GM23338 (cell line): ENCODE results near the gene TEX101. TPM values are rescaled to one million over a fixed set of nuclear protein-coding genes. Genes with fewer than 3 reads are reported as not detected.

Source experiments
- ATAC-seq: fragments of 200-7000 bp; cut with Tn5 transposase; 3 replicates; pipeline ENCODE4 v1.9.1; 2020
- DNase-seq: peaks from one replicate; pipeline ENCODE4 v3.0.0-alpha.2; 2015; ENCODE audit warnings: low spot score
- H2AFZ ChIP-seq: fragments of 200-600 bp; sonication (generic); 2 replicates; pipeline ENCODE4 v1.8.0; 2016; ENCODE audit warnings: antibody characterized with exemption, mild to moderate bottlenecking, moderate library complexity
- H3F3A ChIP-seq: fragments of 200-600 bp; sonication (generic); replicated peaks from 2 replicates; pipeline ENCODE4 v1.8.0; 2017; ENCODE audit warnings: antibody characterized with exemption, mixed run types, low read depth
- H3K27ac ChIP-seq: fragments of 200-600 bp; sonication (generic); 2 replicates; pipeline ENCODE4 v1.6.1; 2016; ENCODE audit warnings: low read depth
- H3K27me3 ChIP-seq: fragments of 200-600 bp; sonication (generic); 2 replicates; pipeline ENCODE4 v1.8.0; 2016; ENCODE audit warnings: mild to moderate bottlenecking, mixed run types, moderate library complexity; ENCODE audit not compliant: insufficient read depth
- H3K36me3 ChIP-seq: fragments of 200-600 bp; sonication (generic); 2 replicates; pipeline ENCODE4 v1.8.0; 2016; ENCODE audit warnings: mild to moderate bottlenecking; ENCODE audit not compliant: insufficient read depth
- H3K4me1 ChIP-seq: fragments of 200-600 bp; sonication (generic); 2 replicates; pipeline ENCODE4 v1.8.0; 2016; ENCODE audit warnings: mild to moderate bottlenecking, moderate library complexity; ENCODE audit not compliant: insufficient read depth
- H3K4me2 ChIP-seq: fragments of 200-600 bp; sonication (generic); 2 replicates; pipeline ENCODE4 v1.7.1; 2017; ENCODE audit warnings: mixed run types
- H3K4me3 ChIP-seq: fragments of 200-600 bp; sonication (generic); 2 replicates; pipeline ENCODE4 v1.6.1; 2016; ENCODE audit warnings: mixed run types
- H3K79me2 ChIP-seq: fragments of 200-600 bp; sonication (generic); replicated peaks from 2 replicates; pipeline ENCODE4 v1.8.0; 2017; ENCODE audit warnings: mild to moderate bottlenecking; ENCODE audit not compliant: insufficient read depth
- H3K9me2 ChIP-seq: fragments of 200-600 bp; sonication (generic); 2 replicates; pipeline ENCODE4 v1.8.0; 2017; ENCODE audit not compliant: insufficient read depth
- H4K20me1 ChIP-seq: fragments of 200-600 bp; sonication (generic); replicated peaks from 2 replicates; pipeline ENCODE4 v1.8.0; 2017; ENCODE audit warnings: mild to moderate bottlenecking; ENCODE audit not compliant: insufficient read depth
- H3K27ac Mint-ChIP-seq: 2 replicates; pipeline ENCODE4 v1.8.0; 2020; ENCODE audit warnings: inconsistent platforms, mild to moderate bottlenecking, moderate library complexity, mixed read lengths
- H3K27me3 Mint-ChIP-seq: 3 replicates; pipeline ENCODE4 v1.8.0; 2022; ENCODE audit warnings: low read depth, mild to moderate bottlenecking, moderate library complexity, mixed read lengths, inconsistent platforms; ENCODE audit not compliant: insufficient read depth, poor library complexity
- H3K36me3 Mint-ChIP-seq: 3 replicates; pipeline ENCODE4 v1.8.0; 2021; ENCODE audit warnings: low read depth, mild to moderate bottlenecking, inconsistent platforms, moderate library complexity, mixed read lengths
- H3K4me1 Mint-ChIP-seq: 3 replicates; pipeline ENCODE4 v1.8.0; 2020; ENCODE audit warnings: mild to moderate bottlenecking, inconsistent platforms, mixed read lengths
- H3K4me3 Mint-ChIP-seq: 3 replicates; pipeline ENCODE4 v1.8.0; 2021; ENCODE audit warnings: moderate library complexity, mild to moderate bottlenecking, inconsistent platforms, mixed read lengths
- H3K9me3 Mint-ChIP-seq: 3 replicates; pipeline ENCODE4 v1.8.0; 2020; ENCODE audit warnings: moderate library complexity, mild to moderate bottlenecking, inconsistent platforms, mixed read lengths
- EZH2 ChIP-seq: fragments of 200-600 bp; sonication (generic); IDR thresholded peaks from one replicate; pipeline ENCODE4 v1.8.0; 2017; ENCODE audit warnings: antibody characterized with exemption, mild to moderate bottlenecking, low read depth; ENCODE audit not compliant: unreplicated experiment
- EZH2phosphoT487 ChIP-seq: fragments of 200-600 bp; sonication (generic); IDR thresholded peaks from one replicate; pipeline ENCODE4 v1.8.1; 2018; ENCODE audit warnings: antibody characterized with exemption; ENCODE audit not compliant: unreplicated experiment
- NANOG ChIP-seq: IDR thresholded peaks from 2 replicates; pipeline ENCODE4 v1.6.1; 2016; ENCODE audit warnings: antibody characterized with exemption, borderline replicate concordance
- STAT1 ChIP-seq: IDR thresholded peaks from one replicate; pipeline ENCODE4 v1.6.1; 2016; ENCODE audit warnings: antibody characterized with exemption; ENCODE audit not compliant: unreplicated experiment
- ZNF331 ChIP-seq: fragments of 250-450 bp; sonication (Bioruptor Pico); IDR thresholded peaks from 2 replicates; pipeline ENCODE4 v1.5.0; 2020; ENCODE audit warnings: low read depth, mild to moderate bottlenecking, moderate library complexity
- polyA plus RNA-seq: library from polyadenylated mRNA; unstranded; fragments of >200 nt; fragmentation: Nextera tagmentation; extraction: Ambion mirVana; gene quantifications from 2 replicates; pipeline ENCODE4 v1.2.1, GENCODE V29; 2016
- total RNA-seq: library from RNA; depleted of rRNA; stranded (reverse); fragments of >200 nt; shearing (Covaris generic); gene quantifications from 2 replicates; pipeline ENCODE4 v1.2.3, GENCODE V29; 2014
- TF ChIP-seq, protein P1 (sequence below), 2 experiments: fragments of 200-600 bp in 1 of 2; sonication (generic) in 1 of 2; conservative IDR thresholded peaks; 2 replicates each; pipeline versions ENCODE4 v1.5.1 to v1.6.1; 2016 to 2017; ENCODE audit warnings: antibody characterized with exemption in 2 of 2, low read depth in 2 of 2, mild to moderate bottlenecking in 2 of 2, moderate library complexity in 1 of 2
- TF ChIP-seq, protein P2 (sequence below): IDR thresholded peaks from one replicate; pipeline ENCODE4 v1.6.1; 2018; ENCODE audit warnings: antibody characterized with exemption; ENCODE audit not compliant: unreplicated experiment
- TF ChIP-seq, protein P3 (sequence below): IDR thresholded peaks from 2 replicates; pipeline ENCODE4 v1.6.1; 2016; ENCODE audit warnings: antibody characterized with exemption

TEX101 gene
- total and polyA plus RNA-seq, 2 experiments from 2014 or later, result not detected

DNA sequence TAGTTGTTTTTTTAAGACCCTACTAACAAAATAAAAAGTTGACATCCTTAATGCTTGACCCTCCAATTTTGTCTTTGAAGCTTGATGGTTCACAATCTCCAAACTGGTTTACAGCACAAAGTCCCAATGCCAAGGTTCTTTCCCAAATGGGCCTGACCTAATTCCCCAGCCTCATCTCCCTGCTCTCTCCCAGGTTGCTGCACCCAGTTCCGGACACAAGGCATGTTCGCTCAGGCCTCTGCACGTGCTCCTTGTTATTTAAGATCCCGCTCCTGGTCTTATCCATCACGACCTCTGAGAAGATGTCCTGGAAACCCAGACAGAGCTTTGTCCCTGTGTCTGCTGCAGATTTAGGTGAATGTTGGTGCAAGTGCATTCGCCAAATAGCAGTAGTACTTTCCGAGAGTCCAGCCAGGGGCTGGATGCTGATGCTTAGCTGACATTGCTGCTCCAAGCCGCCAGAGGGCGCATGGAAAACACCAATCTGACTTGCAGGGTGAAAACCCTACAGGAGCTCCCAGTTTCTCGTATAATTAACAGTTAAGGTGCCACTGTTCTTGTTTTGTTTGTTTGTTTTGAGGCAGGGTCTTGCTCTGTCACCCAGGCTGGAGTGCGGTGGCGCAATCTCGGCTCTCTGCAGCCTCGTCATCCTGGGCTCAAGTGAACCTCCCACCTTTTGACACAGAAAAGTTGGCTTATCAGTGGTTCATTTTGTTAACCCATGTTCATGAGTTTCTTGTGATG, 32.2 kb downstream of the TEX101 start:
- Mint-ChIP-seq H3K27ac (no peak overlapping the region), H3K9me3 (peaks cover 5% of the 10 kb centered on the region; the same call in 2 of the 3 replicates), H3K4me3 (no peak overlapping the region), H3K27me3 (peaks cover 9% of the 10 kb centered on the region), H3K4me1 (peaks cover 3% of the 10 kb centered on the region; the same call in 2 of the 3 replicates), H3K36me3 (no peaks in the 10 kb centered on the region)
- Histone ChIP-seq H3K9me2 (no peaks in the 10 kb centered on the region), H3K4me3 (no peak overlapping the region), H3F3A (no peaks in the 10 kb centered on the region), H3K36me3 (no peaks in the 10 kb centered on the region), H3K4me1 (no peaks in the 10 kb centered on the region), H3K27me3 (no peaks in the 10 kb centered on the region), H3K27ac (no peak overlapping the region), H3K79me2 (no peaks in the 10 kb centered on the region), H4K20me1 (no peaks in the 10 kb centered on the region), H2AFZ (no peak overlapping the region), H3K4me2 (no peak overlapping the region)
- peak; percentile 96 for ATAC-seq
- no peak for TF ChIP-seq STAT1
- TF ChIP-seq, protein P1, sequence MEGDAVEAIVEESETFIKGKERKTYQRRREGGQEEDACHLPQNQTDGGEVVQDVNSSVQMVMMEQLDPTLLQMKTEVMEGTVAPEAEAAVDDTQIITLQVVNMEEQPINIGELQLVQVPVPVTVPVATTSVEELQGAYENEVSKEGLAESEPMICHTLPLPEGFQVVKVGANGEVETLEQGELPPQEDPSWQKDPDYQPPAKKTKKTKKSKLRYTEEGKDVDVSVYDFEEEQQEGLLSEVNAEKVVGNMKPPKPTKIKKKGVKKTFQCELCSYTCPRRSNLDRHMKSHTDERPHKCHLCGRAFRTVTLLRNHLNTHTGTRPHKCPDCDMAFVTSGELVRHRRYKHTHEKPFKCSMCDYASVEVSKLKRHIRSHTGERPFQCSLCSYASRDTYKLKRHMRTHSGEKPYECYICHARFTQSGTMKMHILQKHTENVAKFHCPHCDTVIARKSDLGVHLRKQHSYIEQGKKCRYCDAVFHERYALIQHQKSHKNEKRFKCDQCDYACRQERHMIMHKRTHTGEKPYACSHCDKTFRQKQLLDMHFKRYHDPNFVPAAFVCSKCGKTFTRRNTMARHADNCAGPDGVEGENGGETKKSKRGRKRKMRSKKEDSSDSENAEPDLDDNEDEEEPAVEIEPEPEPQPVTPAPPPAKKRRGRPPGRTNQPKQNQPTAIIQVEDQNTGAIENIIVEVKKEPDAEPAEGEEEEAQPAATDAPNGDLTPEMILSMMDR (conservative IDR thresholded peaks at IDR 0.05; ENCODE audit: low read depth in 2 of 2), result peak; percentile 93 to 94
- DNase-seq, result peak; percentile 89

DNA sequence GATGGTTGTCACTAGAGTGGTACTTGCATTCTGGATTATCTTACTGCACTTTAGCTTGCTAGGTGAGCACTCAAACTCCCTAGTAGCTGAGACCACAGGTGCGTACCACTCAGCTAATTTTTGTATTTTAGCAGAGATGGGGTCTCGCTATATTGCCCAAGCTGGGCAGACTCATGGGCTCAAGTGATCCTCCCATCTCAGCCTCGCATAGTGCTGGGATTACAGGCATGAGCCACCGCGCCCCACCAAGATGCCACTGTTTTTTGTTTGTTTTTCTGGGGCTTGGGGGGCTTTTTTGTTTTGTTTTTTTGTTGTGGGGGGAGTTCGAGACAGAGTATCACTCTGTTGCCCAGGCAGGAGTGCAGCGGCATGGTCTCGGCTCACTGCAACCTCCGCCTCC, 33.0 kb downstream of the TEX101 start:
- DNase-seq (no peak), ATAC-seq (no peak)
- no peaks in the 10 kb centered on the region for H3K27me3 ChIP-seq
- no peak overlapping the region for H2AFZ ChIP-seq
- no peaks in the 10 kb centered on the region for H4K20me1 ChIP-seq
- no peaks in the 10 kb centered on the region for H3K36me3 ChIP-seq
- Mint-ChIP-seq H3K27ac (no peak overlapping the region), H3K9me3 (peaks cover 10% of the 10 kb centered on the region), H3K4me3 (no peak overlapping the region), H3K36me3 (peaks cover 5% of the 10 kb centered on the region; the same call in 1 of the 3 replicates), H3K4me1 (peaks cover 3% of the 10 kb centered on the region; the same call in 2 of the 3 replicates), H3K27me3 (peaks cover 9% of the 10 kb centered on the region)
- H3K9me2 ChIP-seq, result no peaks in the 10 kb centered on the region
- no peaks in the 10 kb centered on the region for H3K4me1 ChIP-seq
- H3K4me3 ChIP-seq, result no peak overlapping the region
- H3K79me2 ChIP-seq, result no peaks in the 10 kb centered on the region
- no peaks in the 10 kb centered on the region for H3F3A ChIP-seq
- no peak overlapping the region for H3K4me2 ChIP-seq
- no peak overlapping the region for H3K27ac ChIP-seq
- TF ChIP-seq NANOG (no peak), EZH2 (no peak), EZH2phosphoT487 (no peak), ZNF331 (no peak)
- TF ChIP-seq, protein P2, sequence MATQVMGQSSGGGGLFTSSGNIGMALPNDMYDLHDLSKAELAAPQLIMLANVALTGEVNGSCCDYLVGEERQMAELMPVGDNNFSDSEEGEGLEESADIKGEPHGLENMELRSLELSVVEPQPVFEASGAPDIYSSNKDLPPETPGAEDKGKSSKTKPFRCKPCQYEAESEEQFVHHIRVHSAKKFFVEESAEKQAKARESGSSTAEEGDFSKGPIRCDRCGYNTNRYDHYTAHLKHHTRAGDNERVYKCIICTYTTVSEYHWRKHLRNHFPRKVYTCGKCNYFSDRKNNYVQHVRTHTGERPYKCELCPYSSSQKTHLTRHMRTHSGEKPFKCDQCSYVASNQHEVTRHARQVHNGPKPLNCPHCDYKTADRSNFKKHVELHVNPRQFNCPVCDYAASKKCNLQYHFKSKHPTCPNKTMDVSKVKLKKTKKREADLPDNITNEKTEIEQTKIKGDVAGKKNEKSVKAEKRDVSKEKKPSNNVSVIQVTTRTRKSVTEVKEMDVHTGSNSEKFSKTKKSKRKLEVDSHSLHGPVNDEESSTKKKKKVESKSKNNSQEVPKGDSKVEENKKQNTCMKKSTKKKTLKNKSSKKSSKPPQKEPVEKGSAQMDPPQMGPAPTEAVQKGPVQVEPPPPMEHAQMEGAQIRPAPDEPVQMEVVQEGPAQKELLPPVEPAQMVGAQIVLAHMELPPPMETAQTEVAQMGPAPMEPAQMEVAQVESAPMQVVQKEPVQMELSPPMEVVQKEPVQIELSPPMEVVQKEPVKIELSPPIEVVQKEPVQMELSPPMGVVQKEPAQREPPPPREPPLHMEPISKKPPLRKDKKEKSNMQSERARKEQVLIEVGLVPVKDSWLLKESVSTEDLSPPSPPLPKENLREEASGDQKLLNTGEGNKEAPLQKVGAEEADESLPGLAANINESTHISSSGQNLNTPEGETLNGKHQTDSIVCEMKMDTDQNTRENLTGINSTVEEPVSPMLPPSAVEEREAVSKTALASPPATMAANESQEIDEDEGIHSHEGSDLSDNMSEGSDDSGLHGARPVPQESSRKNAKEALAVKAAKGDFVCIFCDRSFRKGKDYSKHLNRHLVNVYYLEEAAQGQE, result no peak
- TF ChIP-seq, protein P3, sequence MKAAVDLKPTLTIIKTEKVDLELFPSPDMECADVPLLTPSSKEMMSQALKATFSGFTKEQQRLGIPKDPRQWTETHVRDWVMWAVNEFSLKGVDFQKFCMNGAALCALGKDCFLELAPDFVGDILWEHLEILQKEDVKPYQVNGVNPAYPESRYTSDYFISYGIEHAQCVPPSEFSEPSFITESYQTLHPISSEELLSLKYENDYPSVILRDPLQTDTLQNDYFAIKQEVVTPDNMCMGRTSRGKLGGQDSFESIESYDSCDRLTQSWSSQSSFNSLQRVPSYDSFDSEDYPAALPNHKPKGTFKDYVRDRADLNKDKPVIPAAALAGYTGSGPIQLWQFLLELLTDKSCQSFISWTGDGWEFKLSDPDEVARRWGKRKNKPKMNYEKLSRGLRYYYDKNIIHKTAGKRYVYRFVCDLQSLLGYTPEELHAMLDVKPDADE, result no peak
